HG03469 (cell line): ENCODE data around the gene INO80D.
"Not testable (repeated sequence)": the region's sequence is repeated elsewhere in the genome, so short reads cannot be mapped to it uniquely, and the experiment has no call there.

Experiments used
- ATAC-seq: cut with Tn5 transposase; IDR thresholded peaks from one replicate; pipeline ENCODE4 v1.9.1; 2021; ENCODE audit warnings: mild to moderate bottlenecking, moderate library complexity, moderate number of reproducible peaks; ENCODE audit not compliant: unreplicated experiment

INO80D gene, protein sequence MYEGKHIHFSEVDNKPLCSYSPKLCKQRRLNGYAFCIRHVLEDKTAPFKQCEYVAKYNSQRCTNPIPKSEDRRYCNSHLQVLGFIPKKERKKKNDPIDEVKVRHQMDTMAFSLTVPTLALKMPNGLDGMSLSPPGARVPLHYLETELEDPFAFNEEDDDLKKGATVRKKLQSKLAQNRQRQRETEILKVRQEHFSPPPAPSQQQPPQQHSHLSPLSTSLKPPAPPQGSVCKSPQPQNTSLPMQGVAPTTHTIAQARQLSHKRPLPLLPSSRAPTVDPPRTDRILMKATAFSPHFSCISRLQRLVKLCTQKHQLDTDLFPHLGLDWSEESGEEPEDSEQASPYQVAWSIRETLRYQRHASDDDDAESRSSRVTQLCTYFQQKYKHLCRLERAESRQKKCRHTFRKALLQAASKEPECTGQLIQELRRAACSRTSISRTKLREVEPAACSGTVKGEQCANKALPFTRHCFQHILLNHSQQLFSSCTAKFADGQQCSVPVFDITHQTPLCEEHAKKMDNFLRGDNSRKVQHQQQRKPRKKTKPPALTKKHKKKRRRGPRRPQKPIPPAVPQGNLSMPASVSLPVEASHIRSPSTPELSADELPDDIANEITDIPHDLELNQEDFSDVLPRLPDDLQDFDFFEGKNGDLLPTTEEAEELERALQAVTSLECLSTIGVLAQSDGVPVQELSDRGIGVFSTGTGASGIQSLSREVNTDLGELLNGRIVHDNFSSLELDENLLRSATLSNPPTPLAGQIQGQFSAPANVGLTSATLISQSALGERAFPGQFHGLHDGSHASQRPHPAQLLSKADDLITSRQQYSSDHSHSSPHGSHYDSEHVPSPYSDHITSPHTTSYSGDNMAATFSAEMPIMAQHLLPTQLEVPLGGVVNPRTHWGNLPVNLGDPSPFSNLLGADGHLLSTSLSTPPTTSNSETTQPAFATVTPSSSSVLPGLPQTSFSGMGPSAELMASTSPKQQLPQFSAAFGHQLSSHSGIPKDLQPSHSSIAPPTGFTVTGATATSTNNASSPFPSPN

DNA sequence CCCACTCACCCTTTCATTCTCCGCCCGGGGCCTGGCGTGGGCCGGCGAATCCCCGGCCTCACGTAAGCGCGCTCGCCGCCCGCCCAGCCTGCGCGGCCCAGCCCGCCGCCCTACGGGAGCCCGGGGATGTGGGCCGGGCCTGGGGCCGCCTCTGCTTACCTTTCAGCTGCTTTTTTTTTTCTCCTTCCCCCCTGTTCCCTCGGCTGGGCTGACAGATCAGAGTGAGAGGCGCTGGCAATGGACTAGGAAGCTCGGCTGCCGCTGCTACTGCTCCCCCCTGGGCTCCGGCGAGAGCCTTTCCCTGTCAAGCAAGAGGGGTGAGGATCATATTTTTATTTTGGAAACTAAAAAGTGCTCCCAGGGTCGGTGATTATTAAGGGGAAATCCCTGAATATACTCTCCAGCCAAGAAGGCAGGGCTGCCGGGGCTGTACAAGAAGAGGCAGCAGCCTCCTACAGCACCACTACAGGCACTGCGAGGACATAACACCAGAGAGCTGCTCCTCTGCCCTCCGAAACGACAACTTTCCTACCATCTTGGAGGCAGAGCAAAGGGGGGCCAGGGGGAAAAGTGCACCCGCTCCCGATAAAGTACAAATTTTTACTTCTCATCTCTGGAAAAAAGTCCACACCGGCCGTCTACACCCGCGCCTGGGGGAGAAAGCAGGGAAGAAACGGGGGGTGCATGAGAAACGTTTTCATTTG is at the start of gene INO80D:
Gene INO80D (minus strand): TSS at position 433 of the 704 bp plus-strand sequence. CDS start 23,158 bp downstream, outside the sequence.
- ATAC-seq = peak; percentile 82

DNA sequence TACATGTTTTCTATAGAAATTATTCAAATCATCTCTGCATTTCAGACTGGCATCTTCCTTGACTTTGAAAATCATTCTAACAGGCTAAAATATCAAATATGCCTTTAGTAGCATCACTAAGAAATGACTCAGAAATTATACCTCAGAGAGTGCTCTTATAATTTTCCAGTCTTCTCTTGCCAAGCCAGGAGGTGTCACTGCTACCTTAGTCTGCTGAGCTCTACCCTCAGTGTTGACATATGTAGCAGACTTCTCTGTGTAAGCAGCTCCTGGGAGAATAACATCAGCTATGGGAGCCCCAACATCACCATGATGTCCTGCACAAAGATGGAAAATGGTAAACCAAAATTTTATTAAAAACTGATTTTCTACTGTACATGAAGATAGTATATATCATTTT is 41.7 kb upstream of the INO80D start:
- ATAC-seq = no peak

DNA sequence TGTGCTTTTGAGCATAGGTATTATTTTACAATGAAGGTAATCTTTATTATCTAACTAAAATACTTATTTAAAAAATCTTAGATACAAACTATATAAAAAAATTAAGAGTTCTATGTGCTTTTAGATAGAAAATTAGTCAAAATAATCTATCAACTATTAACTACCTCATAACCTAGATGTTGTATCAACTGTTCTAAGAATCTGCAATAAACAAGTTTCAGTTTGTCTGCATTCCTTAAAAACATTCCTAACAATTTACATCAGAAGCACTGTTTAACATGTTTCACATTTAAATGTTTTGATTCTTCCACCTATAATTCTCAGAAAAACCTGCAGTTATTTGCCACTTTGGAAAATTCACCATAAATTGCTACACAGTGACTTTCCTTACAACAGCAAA is 39.9 kb upstream of the INO80D start:
- no peak for ATAC-seq

DNA sequence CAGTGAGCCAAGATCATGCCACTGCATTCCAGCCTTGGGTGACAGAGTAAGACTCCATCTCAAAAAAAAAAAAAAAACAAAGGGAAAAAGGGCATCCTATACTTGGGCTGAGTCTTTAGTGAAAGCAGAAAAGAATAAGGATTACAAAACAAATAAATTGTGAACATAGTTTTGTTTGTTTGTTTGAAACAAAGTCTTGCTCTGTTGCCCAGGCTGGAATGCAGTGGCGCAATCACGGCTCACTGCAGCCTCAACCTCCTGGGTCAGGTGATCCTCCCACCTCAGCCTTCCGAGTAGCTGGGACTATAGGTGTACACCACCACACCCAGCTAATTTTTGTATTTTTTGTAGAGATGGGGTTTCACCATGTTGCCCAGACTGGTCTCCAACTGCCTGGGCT is 36.6 kb upstream of the INO80D start:
- ATAC-seq = not testable (repeated sequence)

DNA sequence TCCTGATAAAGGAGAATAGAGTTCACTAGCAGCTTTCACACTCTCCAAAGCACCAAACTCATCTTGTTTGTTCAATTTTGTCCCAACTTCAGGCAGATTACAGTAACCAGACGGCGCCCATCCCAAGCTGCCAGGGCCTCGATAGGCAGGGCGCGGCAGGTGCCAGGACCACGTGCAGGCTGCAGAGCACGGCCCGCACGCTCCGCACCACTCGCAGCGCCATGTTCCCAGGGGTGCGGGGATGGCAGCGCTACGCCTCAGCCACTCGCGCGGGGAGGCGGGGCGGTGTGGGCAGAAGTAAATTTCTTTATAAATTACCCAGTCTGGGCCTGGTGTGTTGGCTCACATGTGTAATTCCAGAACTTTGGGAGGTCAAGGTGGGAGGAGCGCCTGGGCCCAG is 30.3 kb upstream of the INO80D start:
- ATAC-seq = no peak

DNA sequence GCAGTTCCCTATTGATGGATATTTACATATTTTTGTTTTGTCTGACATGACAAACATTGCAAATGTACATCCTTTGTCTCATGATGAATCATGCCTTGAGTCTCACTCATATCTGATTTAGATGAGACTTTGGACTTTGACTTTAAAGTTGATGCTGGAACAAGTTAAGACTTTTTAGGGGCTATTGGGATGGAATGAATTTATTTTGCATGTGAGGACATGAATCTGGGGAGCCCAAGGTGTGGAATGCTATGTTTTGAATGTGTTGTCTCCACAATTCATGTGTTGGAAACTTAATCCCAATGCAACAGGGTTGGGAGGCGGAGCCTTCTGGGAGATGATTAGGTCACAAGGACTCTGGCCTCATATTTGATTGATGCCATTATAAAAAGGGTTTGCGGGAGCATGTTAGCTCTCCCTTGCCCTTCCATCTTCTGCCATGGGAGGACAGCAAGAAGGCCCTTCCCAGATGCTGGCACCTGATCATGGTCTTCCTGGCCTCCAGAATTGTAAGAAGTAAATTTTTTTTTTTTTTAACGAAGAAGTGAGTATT is 29.1 kb upstream of the INO80D start:
- no peak for ATAC-seq

DNA sequence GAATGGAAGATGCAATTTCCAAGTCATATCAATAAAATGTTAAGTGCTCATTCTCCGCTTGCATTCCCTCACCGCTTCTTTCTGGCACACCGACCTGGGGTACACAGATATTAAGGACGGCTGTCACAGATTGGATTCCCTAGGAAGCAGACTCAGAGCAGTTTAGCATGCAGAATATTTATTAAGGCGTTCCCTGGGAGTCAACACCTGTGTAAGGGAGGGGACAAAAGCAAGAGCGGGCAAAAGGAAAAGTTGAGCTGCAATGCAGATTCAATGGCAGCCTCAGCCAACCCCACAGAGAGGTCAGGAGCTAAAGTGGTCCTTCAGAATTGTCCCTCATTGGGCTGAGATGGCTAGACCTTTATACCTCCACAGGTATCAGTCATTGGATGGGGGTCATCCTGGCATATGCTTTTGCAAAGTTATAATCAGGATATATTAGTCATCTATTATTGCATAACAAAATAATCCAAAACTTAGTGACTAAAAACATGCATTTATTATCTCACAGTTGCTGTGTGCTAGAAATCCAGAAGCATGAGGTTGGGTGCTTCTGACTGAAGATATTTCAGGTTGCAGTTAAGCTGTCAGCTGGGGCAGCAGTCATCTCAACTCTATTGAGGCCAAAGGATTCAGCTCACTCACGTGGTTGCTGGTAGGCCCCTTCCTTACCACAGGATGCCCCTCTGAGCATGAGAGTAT is 27.0 kb upstream of the INO80D start:
- no peak for ATAC-seq

DNA sequence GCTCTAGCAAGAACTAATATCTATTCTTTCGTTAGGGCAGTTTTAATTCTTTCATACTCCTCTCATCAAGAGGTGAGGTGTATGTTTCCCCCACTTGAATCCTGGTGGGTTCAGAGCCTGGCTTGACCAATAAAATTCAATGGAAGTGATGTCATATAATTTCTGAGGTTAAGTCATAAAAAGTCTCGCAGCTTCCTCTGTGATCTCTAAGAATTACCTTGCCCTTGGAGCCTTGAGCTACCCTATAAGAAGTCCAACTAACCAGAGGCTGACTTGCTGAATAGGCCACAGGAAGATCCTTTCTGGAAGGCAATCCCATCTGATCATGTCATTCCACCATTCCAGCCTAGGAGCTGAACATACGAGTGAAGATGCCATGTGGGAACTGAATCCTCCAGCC is 26.1 kb upstream of the INO80D start:
- no peak for ATAC-seq

DNA sequence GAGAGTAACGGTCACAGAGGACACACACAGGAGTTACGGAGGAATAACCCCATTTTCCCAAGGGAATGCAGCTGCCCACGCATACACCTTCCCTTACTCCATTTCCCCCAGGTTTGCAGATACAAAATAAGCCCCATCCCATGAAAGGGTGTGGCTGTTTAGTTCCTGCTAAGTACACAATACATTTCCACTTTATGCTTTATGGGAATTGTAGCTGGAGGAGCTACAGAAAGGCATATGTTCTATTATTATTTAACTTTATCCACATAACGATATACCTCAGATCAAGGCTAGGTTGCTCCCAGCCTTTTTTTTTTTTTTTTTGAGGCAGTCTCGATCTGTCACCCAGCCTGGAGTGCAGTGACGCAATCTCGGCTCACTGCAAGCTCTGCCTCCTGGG is 22.7 kb upstream of the INO80D start:
- no peak for ATAC-seq

DNA sequence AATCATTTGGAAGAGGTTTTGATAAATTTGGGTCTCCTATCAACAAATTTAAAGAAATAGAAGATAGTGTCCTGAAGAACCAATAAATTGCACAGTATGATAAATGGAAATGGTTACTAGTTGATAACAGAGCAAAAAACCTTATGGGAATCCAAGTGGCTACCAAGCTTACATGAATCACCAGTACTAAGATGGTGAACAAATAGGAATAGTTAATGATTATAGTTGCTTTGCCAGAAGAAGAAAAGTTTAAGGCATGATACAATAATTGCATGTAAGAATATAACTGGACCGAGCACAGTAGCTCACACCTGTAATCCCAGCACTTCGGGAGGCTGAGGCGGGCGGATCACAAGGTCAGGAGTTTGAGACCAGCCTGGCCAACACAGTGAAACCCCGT is 19.6 kb upstream of the INO80D start:
- no peak for ATAC-seq

DNA sequence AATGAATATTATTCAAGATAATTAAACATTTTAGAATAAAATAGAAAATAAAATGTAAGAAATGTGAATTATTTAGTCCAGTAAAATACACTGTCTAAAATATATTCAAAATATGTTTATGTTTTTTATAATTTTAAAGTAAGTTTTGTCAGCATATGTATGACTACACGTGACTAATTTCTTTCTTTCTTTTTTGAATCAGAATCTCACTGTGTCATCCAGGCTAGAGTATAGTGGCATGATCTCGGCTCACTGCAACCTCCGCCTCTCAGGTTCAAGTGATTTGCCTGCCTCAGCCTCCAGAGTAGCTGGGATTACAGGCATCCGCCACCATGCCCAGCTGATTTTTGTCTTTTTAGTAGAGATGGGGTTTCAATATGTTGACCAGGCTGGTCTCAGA is 19.1 kb upstream of the INO80D start:
- ATAC-seq = no peak

DNA sequence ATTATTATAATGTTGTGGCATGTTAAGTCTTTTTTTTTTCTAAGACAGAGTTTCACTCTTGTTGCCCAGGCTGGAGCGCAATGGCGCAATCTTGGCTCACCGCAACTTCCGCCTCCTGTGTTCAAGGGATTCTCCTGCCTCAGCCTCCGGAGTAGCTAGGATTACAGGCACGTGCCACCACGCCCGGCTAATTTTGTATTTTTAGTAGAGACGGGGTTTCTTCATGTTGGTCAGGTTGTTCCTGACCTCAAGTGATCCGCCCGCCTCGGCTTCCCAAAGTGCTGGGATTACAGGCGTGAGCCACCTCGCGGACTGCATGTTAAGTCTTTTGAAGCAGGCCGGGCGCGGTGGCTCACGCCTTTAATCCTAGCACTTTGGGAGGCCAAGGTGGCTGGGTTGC is 12.9 kb upstream of the INO80D start:
- not testable (repeated sequence) for ATAC-seq

DNA sequence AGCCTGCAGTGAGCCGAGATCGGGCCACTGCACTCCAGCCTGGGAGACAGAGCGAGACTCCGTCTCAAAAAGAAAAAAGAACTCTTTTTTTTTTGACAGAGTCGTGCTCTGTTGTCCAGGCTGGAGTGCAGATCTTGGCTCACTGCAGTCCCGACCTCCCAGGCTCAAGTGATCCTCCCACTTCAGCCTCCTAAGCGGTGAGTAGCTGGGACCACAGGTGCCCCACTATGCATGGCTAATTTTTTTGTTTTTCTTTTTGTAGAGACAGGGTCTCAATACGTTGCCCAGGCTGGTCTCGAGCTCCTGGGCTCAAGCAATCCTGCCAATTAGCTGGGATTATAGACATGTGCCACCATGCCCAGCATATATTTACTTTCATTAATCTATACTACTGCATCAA is 12.5 kb upstream of the INO80D start:
- no peak for ATAC-seq

DNA sequence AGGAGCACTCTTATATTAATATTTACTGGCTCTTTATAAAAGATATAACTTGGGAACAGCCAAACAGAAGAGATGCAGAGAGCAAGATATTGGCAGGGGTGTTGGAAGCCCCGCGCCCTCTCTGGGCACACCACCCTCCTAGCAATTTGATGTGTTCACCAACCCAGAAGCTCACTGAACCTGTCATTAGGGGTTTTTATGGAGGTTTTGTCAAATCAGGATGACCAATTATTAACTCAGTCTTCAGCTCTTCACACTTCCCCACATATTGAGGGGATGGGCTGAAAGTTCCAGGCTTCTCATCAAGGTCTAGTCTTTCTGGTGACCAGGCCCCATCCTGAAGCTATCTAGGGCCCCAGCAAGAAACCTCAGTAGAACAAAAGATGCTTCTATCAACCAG is 10.9 kb upstream of the INO80D start:
- ATAC-seq = no peak

DNA sequence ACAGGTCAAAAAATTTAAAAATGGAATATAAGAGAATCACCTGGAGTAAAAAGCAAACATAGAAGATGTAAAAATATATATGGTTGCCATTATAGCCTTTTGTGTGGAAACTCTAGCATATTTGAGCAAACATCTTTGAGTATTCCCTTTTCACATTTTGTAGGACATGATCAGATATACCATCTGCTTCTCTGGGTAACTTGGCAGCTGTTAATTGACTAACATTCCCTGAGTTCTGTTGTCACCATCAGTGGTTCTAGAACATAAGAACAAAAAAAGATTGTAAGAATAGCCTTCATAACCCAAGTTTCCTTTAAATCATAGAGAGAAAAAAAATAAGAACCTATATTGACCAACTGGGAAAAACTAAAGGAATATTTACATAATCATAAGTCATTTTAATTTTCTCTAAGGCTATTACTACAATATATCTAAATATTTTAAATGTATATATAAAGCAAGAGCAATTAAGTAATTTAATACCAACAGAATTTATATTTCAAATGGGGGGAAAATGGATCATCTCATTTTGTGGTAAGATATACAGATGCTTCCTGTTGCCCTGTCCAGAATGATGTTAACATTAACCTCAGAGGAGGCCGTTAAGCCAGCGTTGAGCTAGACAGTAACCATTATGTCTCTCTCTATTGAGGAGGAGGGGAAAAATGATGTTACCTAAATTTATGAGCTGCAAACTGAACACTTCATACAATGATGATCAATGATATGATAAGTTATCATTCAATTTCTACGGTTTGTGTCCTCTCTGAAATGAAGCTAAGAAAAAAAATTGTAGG is 9.8 kb upstream of the INO80D start:
- no peak for ATAC-seq

DNA sequence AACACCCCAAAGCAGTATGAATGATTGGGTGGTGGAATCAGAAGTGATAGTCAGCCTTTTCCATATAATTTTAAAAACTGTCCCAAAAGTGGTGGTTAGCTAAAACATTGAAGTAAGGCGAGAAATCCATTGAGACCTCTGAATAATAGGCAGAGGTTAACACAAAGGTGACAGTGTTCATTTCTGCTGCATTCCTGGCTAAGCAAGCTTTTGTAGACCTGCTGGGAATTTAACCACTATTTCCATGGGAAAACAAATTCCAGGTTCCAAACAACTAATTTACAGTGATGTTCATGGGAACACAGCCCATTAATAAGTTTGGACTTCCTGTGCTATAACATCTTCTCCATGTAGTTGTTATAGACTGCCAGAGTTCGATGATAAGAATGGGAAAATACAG is 6.3 kb upstream of the INO80D start:
- no peak for ATAC-seq

DNA sequence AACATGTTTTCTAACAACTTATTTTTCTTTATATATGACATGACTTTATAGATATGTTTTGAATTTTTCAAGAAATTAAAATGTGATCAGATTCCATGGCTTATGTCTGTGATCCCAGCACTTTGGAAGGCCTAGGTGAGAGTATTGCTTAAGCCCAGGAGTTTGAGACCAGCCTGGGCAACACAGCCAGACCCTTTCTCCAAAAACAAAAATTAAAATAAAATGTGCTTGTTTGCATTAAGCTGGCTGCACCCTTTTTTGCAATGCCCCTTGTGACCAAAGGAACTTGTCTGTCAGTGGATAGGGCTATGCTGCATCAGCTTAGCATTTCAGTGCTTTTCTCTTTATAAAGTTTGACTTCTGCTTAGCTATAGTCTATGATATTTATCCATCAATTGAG is 2.3 kb upstream of the INO80D start:
- ATAC-seq = no peak

DNA sequence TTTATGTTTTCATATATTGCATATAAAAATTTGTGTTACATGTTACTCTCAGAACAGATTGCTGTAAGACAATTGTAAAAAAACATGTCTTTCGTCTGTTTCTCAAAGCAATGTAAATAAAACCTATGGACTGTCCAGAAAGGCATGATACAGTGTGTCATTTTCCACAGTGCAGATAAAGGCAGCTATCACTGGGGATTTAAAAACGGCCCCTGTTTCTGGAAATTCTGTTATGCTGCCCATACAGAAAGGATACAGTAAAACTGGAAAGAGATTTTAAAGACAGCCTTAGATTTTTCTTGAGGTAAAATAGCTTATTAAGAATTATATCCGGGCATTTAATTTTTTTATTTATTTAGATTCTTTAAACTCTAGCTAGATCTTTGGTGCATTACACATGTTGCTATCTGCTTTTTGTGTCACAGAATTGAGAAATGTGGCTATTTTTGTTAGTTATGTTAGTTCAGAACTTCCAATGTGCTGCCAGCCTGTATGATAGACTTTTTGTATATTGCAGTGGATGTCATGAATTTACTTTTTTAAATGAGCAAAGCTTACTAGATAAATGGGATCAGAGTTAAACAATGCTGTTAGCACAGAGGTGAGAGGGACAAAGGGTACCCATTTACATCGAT is 859 bp upstream of the INO80D start:
- ATAC-seq = no peak
